Neural progenitor cell (in vitro differentiated cells): ENCODE measurements around the gene ARID5A. TPM values are rescaled to one million over a fixed set of nuclear protein-coding genes. Genes with fewer than 3 reads are reported as not detected.

Source experiments
- DNase-seq: peaks from one replicate; pipeline ENCODE4 v3.0.0-alpha.2; 2016; ENCODE audit warnings: low spot score
- H2AFZ ChIP-seq: fragments of 200-600 bp; sonication (generic); replicated peaks from 2 replicates; pipeline ENCODE4 v1.6.1; 2016; ENCODE audit warnings: antibody characterized with exemption
- H3F3A ChIP-seq: fragments of 200-600 bp; sonication (generic); 2 replicates; pipeline ENCODE4 v1.6.1; 2016; ENCODE audit warnings: antibody characterized with exemption, low read depth
- H3K27ac ChIP-seq: fragments of 200-600 bp; sonication (generic); 2 replicates; pipeline ENCODE4 v1.5.1; 2016; ENCODE audit warnings: mild to moderate bottlenecking
- H3K27me3 ChIP-seq: fragments of 200-600 bp; sonication (generic); 2 replicates; pipeline ENCODE4 v1.6.1; 2016; ENCODE audit warnings: mild to moderate bottlenecking, moderate library complexity
- H3K36me3 ChIP-seq: fragments of 200-600 bp; sonication (generic); 2 replicates; pipeline ENCODE4 v1.5.1; 2016
- H3K4me1 ChIP-seq: fragments of 200-600 bp; sonication (generic); 2 replicates; pipeline ENCODE4 v1.6.1; 2016; ENCODE audit warnings: mixed run types
- H3K4me2 ChIP-seq: fragments of 200-600 bp; sonication (generic); 2 replicates; pipeline ENCODE4 v1.6.1; 2016
- H3K4me3 ChIP-seq: fragments of 200-600 bp; sonication (generic); 2 replicates; pipeline ENCODE4 v1.5.1; 2016
- H3K79me2 ChIP-seq: fragments of 200-600 bp; sonication (generic); 2 replicates; pipeline ENCODE4 v1.6.1; 2016; ENCODE audit warnings: low read depth
- H3K9ac ChIP-seq: fragments of 200-600 bp; sonication (generic); 2 replicates; pipeline ENCODE4 v1.6.1; 2016
- H3K9me3 ChIP-seq: fragments of 200-600 bp; sonication (generic); 2 replicates; pipeline ENCODE4 v1.5.1; 2016; ENCODE audit warnings: low read depth
- H4K20me1 ChIP-seq: fragments of 200-600 bp; sonication (generic); 2 replicates; pipeline ENCODE4 v1.6.1; 2016; ENCODE audit warnings: low read depth
- H3K27ac Mint-ChIP-seq: 3 replicates; pipeline ENCODE4 v1.8.0; 2021; ENCODE audit warnings: mixed read lengths
- H3K27me3 Mint-ChIP-seq: 2 replicates; pipeline ENCODE4 v1.8.0; 2022; ENCODE audit warnings: low read depth, mild to moderate bottlenecking, inconsistent platforms, moderate library complexity, mixed read lengths; ENCODE audit not compliant: insufficient read depth
- H3K36me3 Mint-ChIP-seq: 3 replicates; pipeline ENCODE4 v1.8.0; 2021; ENCODE audit warnings: mixed read lengths
- H3K4me1 Mint-ChIP-seq: 3 replicates; pipeline ENCODE4 v1.8.0; 2021; ENCODE audit warnings: mixed read lengths
- H3K4me3 Mint-ChIP-seq: 3 replicates; pipeline ENCODE4 v1.8.0; 2021; ENCODE audit warnings: mild to moderate bottlenecking, moderate library complexity, mixed read lengths
- H3K9me3 Mint-ChIP-seq: 3 replicates; pipeline ENCODE4 v1.8.0; 2020; ENCODE audit warnings: mixed read lengths
- CTCF ChIP-seq: fragments of 200-600 bp; sonication (generic); IDR thresholded peaks from 2 replicates; pipeline ENCODE4 v1.5.1; 2017; ENCODE audit warnings: antibody characterized with exemption, mild to moderate bottlenecking
- EZH2 ChIP-seq: fragments of 200-600 bp; sonication (generic); IDR thresholded peaks from 2 replicates; pipeline ENCODE4 v1.6.1; 2017; ENCODE audit warnings: antibody characterized with exemption, mild to moderate bottlenecking, moderate library complexity
- EZH2phosphoT487 ChIP-seq: fragments of 200-600 bp; sonication (generic); IDR thresholded peaks from 2 replicates; pipeline ENCODE4 v1.6.1; 2017; ENCODE audit warnings: antibody characterized with exemption
- total RNA-seq: library from RNA; depleted of rRNA; stranded (reverse); fragments of >200 nt; gene quantifications from 2 replicates; pipeline ENCODE4 v1.2.3, GENCODE V29; 2015; ENCODE audit warnings: low replicate concordance

The ARID5A gene
- total RNA-seq, 1 donor from 2014 or later: 0.75 TPM

GRCh38 chr2:96596596-96596995, 60.0 kb downstream of the ARID5A start:
- Mint-ChIP-seq H3K27me3 (no peaks in the 10 kb centered on the region), H3K27ac (no peak overlapping the region), H3K4me3 (no peak overlapping the region), H3K4me1 (peaks cover 5% of the 10 kb centered on the region), H3K36me3 (peaks cover 55% of the 10 kb centered on the region), H3K9me3 (peaks cover 3% of the 10 kb centered on the region)
- no peak for DNase-seq
- H3K4me1 ChIP-seq: no peaks in the 10 kb centered on the region
- TF ChIP-seq EZH2phosphoT487 (no peak), CTCF (no peak), EZH2 (no peak)
- no peaks in the 10 kb centered on the region for H3K9me3 ChIP-seq
- no peaks in the 10 kb centered on the region for H4K20me1 ChIP-seq
- no peaks in the 10 kb centered on the region for H3F3A ChIP-seq
- no peak overlapping the region for H3K9ac ChIP-seq
- peaks cover 18% of the 10 kb centered on the region for H3K36me3 ChIP-seq
- no peak overlapping the region for H3K4me2 ChIP-seq
- H3K27me3 ChIP-seq: no peaks in the 10 kb centered on the region
- H3K79me2 ChIP-seq: no peaks in the 10 kb centered on the region
- no peak overlapping the region for H3K4me3 ChIP-seq
- no peak overlapping the region for H2AFZ ChIP-seq
- no peak overlapping the region for H3K27ac ChIP-seq

- Histone ChIP-seq H3K9me3 (no peaks in the 10 kb centered on the region), H3K4me2 (no peak overlapping the region), H3K79me2 (no peaks in the 10 kb centered on the region), H3K27ac (no peak overlapping the region), H3K4me1 (no peaks in the 10 kb centered on the region), H4K20me1 (peaks cover 7% of the 10 kb centered on the region), H3K9ac (no peak overlapping the region), H3F3A (no peaks in the 10 kb centered on the region), H2AFZ (no peak overlapping the region), H3K4me3 (no peak overlapping the region), H3K27me3 (no peaks in the 10 kb centered on the region), H3K36me3 (peaks cover 23% of the 10 kb centered on the region)
- Mint-ChIP-seq H3K4me3 (no peak overlapping the region), H3K4me1 (no peaks in the 10 kb centered on the region), H3K27ac (no peak overlapping the region), H3K9me3 (no peaks in the 10 kb centered on the region), H3K36me3 (peaks cover 34% of the 10 kb centered on the region), H3K27me3 (no peaks in the 10 kb centered on the region)
- no peak for DNase-seq
- no peak for TF ChIP-seq CTCF
- TF ChIP-seq EZH2: no peak
- no peak for TF ChIP-seq EZH2phosphoT487
These were observed 63.4 kb downstream of the ARID5A start for GRCh38 chr2:96599941-96600340.

GRCh38 chr2:96601382-96602292, 65.1 kb downstream of the ARID5A start:
- Histone ChIP-seq H3K27me3 (no peaks in the 10 kb centered on the region), H3K9me3 (no peaks in the 10 kb centered on the region), H3K27ac (no peak overlapping the region), H3K79me2 (no peaks in the 10 kb centered on the region), H4K20me1 (peaks cover 14% of the 10 kb centered on the region), H3K36me3 (peaks cover 26% of the 10 kb centered on the region), H2AFZ (no peak overlapping the region), H3K4me1 (peaks cover 2% of the 10 kb centered on the region), H3F3A (no peaks in the 10 kb centered on the region), H3K4me2 (no peak overlapping the region), H3K4me3 (no peak overlapping the region), H3K9ac (no peak overlapping the region)
- Mint-ChIP-seq H3K4me1 (no peaks in the 10 kb centered on the region), H3K27me3 (no peaks in the 10 kb centered on the region), H3K4me3 (no peak overlapping the region), H3K36me3 (peaks cover 41% of the 10 kb centered on the region), H3K27ac (no peak overlapping the region), H3K9me3 (no peaks in the 10 kb centered on the region)
- TF ChIP-seq EZH2 (no peak), EZH2phosphoT487 (no peak), CTCF (no peak)
- no peak for DNase-seq

Other genes with a start within 250 kb of the ARID5A start
- 94.3 and 128 TPM in 2 replicates for gene SNRNP200, start 231.2 kb upstream of the ARID5A start, total RNA-seq
- gene ITPRIPL1, start 211.4 kb upstream of the ARID5A start, total RNA-seq: 4.3 and 4.9 TPM in 2 replicates
- gene NCAPH, start 201.0 kb upstream of the ARID5A start, total RNA-seq: 61.9 and 71.2 TPM in 2 replicates
- 0.12 TPM in 1 of 2 replicates, not detected in the other for gene NEURL3, start 31.4 kb upstream of the ARID5A start, total RNA-seq
- gene KANSL3, start 101.6 kb downstream of the ARID5A start, total RNA-seq: 32.9 and 44.3 TPM in 2 replicates
- gene FER1L5, start 106.0 kb downstream of the ARID5A start, total RNA-seq: 1.2 and 1.7 TPM in 2 replicates
- gene LMAN2L, start 203.3 kb downstream of the ARID5A start, total RNA-seq: 25.9 and 39.8 TPM in 2 replicates
- 15.5 and 24.4 TPM in 2 replicates for gene CNNM4, start 224.2 kb downstream of the ARID5A start, total RNA-seq